Neural progenitor cell (in vitro differentiated cells): ENCODE data around the gene ITLN1. TPM values are rescaled to one million over a fixed set of nuclear protein-coding genes. Genes with fewer than 3 reads are reported as not detected.
A peak's percentile ranks its signal among the peaks of the same experiment; 100 is the strongest.
"Not testable (repeated sequence)": the region's sequence is repeated elsewhere in the genome, so short reads cannot be mapped to it uniquely, and the experiment has no call there.

Experiments used
- DNase-seq: peaks from one replicate; pipeline ENCODE4 v3.0.0-alpha.2; 2016; ENCODE audit warnings: low spot score
- H2AFZ ChIP-seq: fragments of 200-600 bp; sonication (generic); replicated peaks from 2 replicates; pipeline ENCODE4 v1.6.1; 2016; ENCODE audit warnings: antibody characterized with exemption
- H3F3A ChIP-seq: fragments of 200-600 bp; sonication (generic); 2 replicates; pipeline ENCODE4 v1.6.1; 2016; ENCODE audit warnings: antibody characterized with exemption, low read depth
- H3K27ac ChIP-seq: fragments of 200-600 bp; sonication (generic); 2 replicates; pipeline ENCODE4 v1.5.1; 2016; ENCODE audit warnings: mild to moderate bottlenecking
- H3K27me3 ChIP-seq: fragments of 200-600 bp; sonication (generic); 2 replicates; pipeline ENCODE4 v1.6.1; 2016; ENCODE audit warnings: mild to moderate bottlenecking, moderate library complexity
- H3K36me3 ChIP-seq: fragments of 200-600 bp; sonication (generic); 2 replicates; pipeline ENCODE4 v1.5.1; 2016
- H3K4me1 ChIP-seq: fragments of 200-600 bp; sonication (generic); 2 replicates; pipeline ENCODE4 v1.6.1; 2016; ENCODE audit warnings: mixed run types
- H3K4me2 ChIP-seq: fragments of 200-600 bp; sonication (generic); 2 replicates; pipeline ENCODE4 v1.6.1; 2016
- H3K4me3 ChIP-seq: fragments of 200-600 bp; sonication (generic); 2 replicates; pipeline ENCODE4 v1.5.1; 2016
- H3K79me2 ChIP-seq: fragments of 200-600 bp; sonication (generic); 2 replicates; pipeline ENCODE4 v1.6.1; 2016; ENCODE audit warnings: low read depth
- H3K9ac ChIP-seq: fragments of 200-600 bp; sonication (generic); 2 replicates; pipeline ENCODE4 v1.6.1; 2016
- H3K9me3 ChIP-seq: fragments of 200-600 bp; sonication (generic); 2 replicates; pipeline ENCODE4 v1.5.1; 2016; ENCODE audit warnings: low read depth
- H4K20me1 ChIP-seq: fragments of 200-600 bp; sonication (generic); 2 replicates; pipeline ENCODE4 v1.6.1; 2016; ENCODE audit warnings: low read depth
- H3K27ac Mint-ChIP-seq: 3 replicates; pipeline ENCODE4 v1.8.0; 2021; ENCODE audit warnings: mixed read lengths
- H3K27me3 Mint-ChIP-seq: 2 replicates; pipeline ENCODE4 v1.8.0; 2022; ENCODE audit warnings: low read depth, mild to moderate bottlenecking, inconsistent platforms, moderate library complexity, mixed read lengths; ENCODE audit not compliant: insufficient read depth
- H3K36me3 Mint-ChIP-seq: 3 replicates; pipeline ENCODE4 v1.8.0; 2021; ENCODE audit warnings: mixed read lengths
- H3K4me1 Mint-ChIP-seq: 3 replicates; pipeline ENCODE4 v1.8.0; 2021; ENCODE audit warnings: mixed read lengths
- H3K4me3 Mint-ChIP-seq: 3 replicates; pipeline ENCODE4 v1.8.0; 2021; ENCODE audit warnings: mild to moderate bottlenecking, moderate library complexity, mixed read lengths
- H3K9me3 Mint-ChIP-seq: 3 replicates; pipeline ENCODE4 v1.8.0; 2020; ENCODE audit warnings: mixed read lengths
- EZH2 ChIP-seq: fragments of 200-600 bp; sonication (generic); IDR thresholded peaks from 2 replicates; pipeline ENCODE4 v1.6.1; 2017; ENCODE audit warnings: antibody characterized with exemption, mild to moderate bottlenecking, moderate library complexity
- EZH2phosphoT487 ChIP-seq: fragments of 200-600 bp; sonication (generic); IDR thresholded peaks from 2 replicates; pipeline ENCODE4 v1.6.1; 2017; ENCODE audit warnings: antibody characterized with exemption
- total RNA-seq: library from RNA; depleted of rRNA; stranded (reverse); fragments of >200 nt; gene quantifications from 2 replicates; pipeline ENCODE4 v1.2.3, GENCODE V29; 2015; ENCODE audit warnings: low replicate concordance
- TF ChIP-seq, protein P1 (sequence below): fragments of 200-600 bp; sonication (generic); IDR thresholded peaks from 2 replicates; pipeline ENCODE4 v1.5.1; 2017; ENCODE audit warnings: antibody characterized with exemption, mild to moderate bottlenecking

Gene ITLN1
- total RNA-seq, 1 donor from 2014 or later = not detected

DNA sequence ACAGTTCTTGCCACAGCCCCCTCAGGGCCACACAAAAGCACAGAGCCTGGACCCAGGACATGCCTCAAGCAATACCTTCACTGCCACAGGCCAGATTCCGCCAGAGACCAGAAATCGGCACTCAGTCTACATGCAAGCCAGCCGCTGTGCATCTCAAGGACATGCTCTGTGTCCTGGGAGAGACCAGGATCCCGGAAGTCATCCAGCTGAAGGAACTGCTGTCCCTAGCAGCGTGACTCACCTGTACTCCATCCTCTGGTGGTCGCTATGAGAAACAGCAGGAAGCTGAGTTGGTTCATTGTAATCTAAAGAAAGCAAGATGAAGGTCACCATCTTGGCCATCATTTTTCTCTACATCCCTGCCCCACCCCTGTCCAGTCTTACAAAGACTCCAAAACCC is 401 bp downstream of the ITLN1 start:
- Histone ChIP-seq H3K79me2 (no peaks in the 10 kb centered on the region), H3K4me1 (no peaks in the 10 kb centered on the region), H2AFZ (no peak overlapping the region), H3K27me3 (no peaks in the 10 kb centered on the region), H3K4me3 (no peak overlapping the region), H3K27ac (no peak overlapping the region), H3F3A (no peaks in the 10 kb centered on the region), H3K9me3 (no peaks in the 10 kb centered on the region), H3K36me3 (no peaks in the 10 kb centered on the region), H4K20me1 (no peaks in the 10 kb centered on the region), H3K9ac (no peak overlapping the region), H3K4me2 (no peak overlapping the region)
- TF ChIP-seq EZH2 = no peak
- TF ChIP-seq, protein P1, sequence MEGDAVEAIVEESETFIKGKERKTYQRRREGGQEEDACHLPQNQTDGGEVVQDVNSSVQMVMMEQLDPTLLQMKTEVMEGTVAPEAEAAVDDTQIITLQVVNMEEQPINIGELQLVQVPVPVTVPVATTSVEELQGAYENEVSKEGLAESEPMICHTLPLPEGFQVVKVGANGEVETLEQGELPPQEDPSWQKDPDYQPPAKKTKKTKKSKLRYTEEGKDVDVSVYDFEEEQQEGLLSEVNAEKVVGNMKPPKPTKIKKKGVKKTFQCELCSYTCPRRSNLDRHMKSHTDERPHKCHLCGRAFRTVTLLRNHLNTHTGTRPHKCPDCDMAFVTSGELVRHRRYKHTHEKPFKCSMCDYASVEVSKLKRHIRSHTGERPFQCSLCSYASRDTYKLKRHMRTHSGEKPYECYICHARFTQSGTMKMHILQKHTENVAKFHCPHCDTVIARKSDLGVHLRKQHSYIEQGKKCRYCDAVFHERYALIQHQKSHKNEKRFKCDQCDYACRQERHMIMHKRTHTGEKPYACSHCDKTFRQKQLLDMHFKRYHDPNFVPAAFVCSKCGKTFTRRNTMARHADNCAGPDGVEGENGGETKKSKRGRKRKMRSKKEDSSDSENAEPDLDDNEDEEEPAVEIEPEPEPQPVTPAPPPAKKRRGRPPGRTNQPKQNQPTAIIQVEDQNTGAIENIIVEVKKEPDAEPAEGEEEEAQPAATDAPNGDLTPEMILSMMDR = peak; percentile 26
- H3K36me3 Mint-ChIP-seq = no peaks in the 10 kb centered on the region
- no peak overlapping the region for H3K27ac Mint-ChIP-seq
- no peak overlapping the region for H3K4me3 Mint-ChIP-seq
- H3K9me3 Mint-ChIP-seq = no peaks in the 10 kb centered on the region
- peaks cover 3% of the 10 kb centered on the region for H3K27me3 Mint-ChIP-seq
- DNase-seq = peak; percentile 12
- H3K4me1 Mint-ChIP-seq = no peaks in the 10 kb centered on the region

DNA sequence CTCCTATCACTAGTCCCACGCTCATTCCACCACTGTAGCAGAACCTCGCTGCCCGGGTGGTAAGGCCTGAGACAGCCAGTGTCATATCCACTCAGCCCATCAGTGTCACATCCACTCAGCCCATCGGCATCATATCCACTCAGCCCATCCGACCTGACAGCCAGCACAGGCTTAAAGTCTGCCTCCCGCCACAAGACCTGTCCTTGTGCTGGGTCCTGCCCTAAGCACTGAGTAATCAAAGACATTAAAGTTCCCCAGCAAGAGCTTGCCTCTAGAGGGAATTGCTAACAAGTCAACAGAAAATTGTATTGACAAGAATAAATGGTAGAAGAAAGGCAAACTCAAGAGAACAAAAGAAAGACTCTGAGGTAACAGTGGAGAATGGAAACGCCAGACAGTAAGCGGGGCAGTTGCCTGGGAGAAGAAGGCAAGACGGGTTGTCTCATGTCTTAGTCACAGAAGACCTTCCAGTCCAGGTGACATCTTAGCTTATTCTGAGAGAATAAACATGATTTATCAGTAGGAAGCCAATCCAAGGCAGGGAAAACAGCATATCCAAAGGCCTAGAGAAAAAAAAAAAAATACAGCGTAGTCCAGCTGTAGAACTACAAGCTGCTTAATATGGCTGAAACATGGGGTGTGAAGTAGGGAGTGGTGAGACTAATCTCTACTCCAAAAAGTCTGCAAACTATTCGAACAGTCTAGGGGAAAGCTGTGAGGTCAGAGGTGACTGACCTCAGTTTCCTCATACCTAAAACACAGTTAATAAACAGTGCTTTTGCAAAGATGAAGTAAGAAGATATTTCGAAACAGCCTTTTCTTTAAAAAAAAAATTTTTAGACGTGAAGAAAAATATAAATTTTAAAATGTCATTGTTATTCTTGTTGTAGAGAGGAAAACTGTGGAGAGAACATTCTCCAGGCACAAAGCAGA is 1.1 kb downstream of the ITLN1 start:
- Mint-ChIP-seq H3K9me3 (peaks cover 2% of the 10 kb centered on the region), H3K36me3 (no peaks in the 10 kb centered on the region), H3K27ac (no peak overlapping the region), H3K27me3 (peaks cover 3% of the 10 kb centered on the region), H3K4me1 (no peaks in the 10 kb centered on the region), H3K4me3 (no peak overlapping the region)
- H3K27me3 ChIP-seq = no peaks in the 10 kb centered on the region
- no peaks in the 10 kb centered on the region for H3K9me3 ChIP-seq
- no peak for TF ChIP-seq EZH2phosphoT487
- TF ChIP-seq EZH2 = no peak
- TF ChIP-seq, protein P1 = no peak
- no peaks in the 10 kb centered on the region for H3K4me1 ChIP-seq
- H3F3A ChIP-seq = no peaks in the 10 kb centered on the region
- H3K27ac ChIP-seq = no peak overlapping the region
- no peaks in the 10 kb centered on the region for H4K20me1 ChIP-seq
- no peak for DNase-seq
- H3K79me2 ChIP-seq = no peaks in the 10 kb centered on the region
- H2AFZ ChIP-seq = no peak overlapping the region
- no peak overlapping the region for H3K4me2 ChIP-seq
- H3K4me3 ChIP-seq = no peak overlapping the region
- H3K9ac ChIP-seq = no peak overlapping the region
- H3K36me3 ChIP-seq = no peaks in the 10 kb centered on the region

GRCh38 chr1:160882582-160882981 is 2.4 kb downstream of the ITLN1 start:
- Histone ChIP-seq H3F3A (no peaks in the 10 kb centered on the region), H3K4me3 (no peak overlapping the region), H3K9me3 (no peaks in the 10 kb centered on the region), H3K27me3 (no peaks in the 10 kb centered on the region), H2AFZ (no peak overlapping the region), H3K9ac (no peak overlapping the region), H4K20me1 (no peaks in the 10 kb centered on the region), H3K4me2 (no peak overlapping the region), H3K27ac (no peak overlapping the region), H3K79me2 (no peaks in the 10 kb centered on the region), H3K36me3 (no peaks in the 10 kb centered on the region), H3K4me1 (no peaks in the 10 kb centered on the region)
- TF ChIP-seq, protein P1 = no peak
- TF ChIP-seq EZH2phosphoT487 (no peak), EZH2 (no peak)
- no peak for DNase-seq
- Mint-ChIP-seq H3K27ac (no peak overlapping the region), H3K4me1 (no peaks in the 10 kb centered on the region), H3K36me3 (no peaks in the 10 kb centered on the region), H3K27me3 (peaks cover 5% of the 10 kb centered on the region), H3K4me3 (no peak overlapping the region), H3K9me3 (peaks cover 2% of the 10 kb centered on the region)

DNA sequence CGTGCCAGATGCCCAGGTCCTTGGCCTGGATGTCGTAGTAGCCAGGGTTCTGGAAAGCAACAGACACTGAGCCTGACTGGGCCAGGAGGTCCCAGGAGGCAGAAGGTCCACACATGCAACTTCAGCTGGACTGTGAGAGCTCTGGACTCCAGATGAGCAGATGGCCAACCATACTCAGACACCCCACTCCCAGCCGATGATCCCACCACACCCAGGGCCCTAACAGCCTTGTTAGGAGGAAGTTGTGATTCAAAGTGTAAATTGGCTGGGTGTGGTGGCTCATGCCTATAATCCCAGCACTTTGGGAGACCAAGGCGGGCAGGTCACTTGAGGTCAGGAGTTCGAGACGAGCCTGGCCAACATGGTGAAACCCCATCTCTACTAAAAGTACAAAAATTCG is 3.7 kb downstream of the ITLN1 start:
- H2AFZ ChIP-seq, H4K20me1 ChIP-seq, H3K9ac ChIP-seq, H3F3A ChIP-seq, H3K36me3 Mint-ChIP-seq, H3K4me3 Mint-ChIP-seq, H3K27me3 ChIP-seq, H3K27me3 Mint-ChIP-seq, H3K27ac Mint-ChIP-seq, H3K4me2 ChIP-seq, H3K79me2 ChIP-seq, H3K4me3 ChIP-seq, H3K9me3 Mint-ChIP-seq, H3K4me1 ChIP-seq, H3K36me3 ChIP-seq, H3K9me3 ChIP-seq, H3K27ac ChIP-seq, DNase-seq, H3K4me1 Mint-ChIP-seq: not testable (repeated sequence)
